Activated CD4-positive, CD25-positive, alpha-beta regulatory T cell (primary cell): Measurements from ENCODE around the gene MAN2B1.
"Not testable (repeated sequence)": the region's sequence is repeated elsewhere in the genome, so short reads cannot be mapped to it uniquely, and the experiment has no call there.

Experiments
- DNase-seq, 4 experiments: peaks; one replicate each; lab custom pipeline; 2025; lab: John Stamatoyannopoulos, UW

The MAN2B1 gene

DNA sequence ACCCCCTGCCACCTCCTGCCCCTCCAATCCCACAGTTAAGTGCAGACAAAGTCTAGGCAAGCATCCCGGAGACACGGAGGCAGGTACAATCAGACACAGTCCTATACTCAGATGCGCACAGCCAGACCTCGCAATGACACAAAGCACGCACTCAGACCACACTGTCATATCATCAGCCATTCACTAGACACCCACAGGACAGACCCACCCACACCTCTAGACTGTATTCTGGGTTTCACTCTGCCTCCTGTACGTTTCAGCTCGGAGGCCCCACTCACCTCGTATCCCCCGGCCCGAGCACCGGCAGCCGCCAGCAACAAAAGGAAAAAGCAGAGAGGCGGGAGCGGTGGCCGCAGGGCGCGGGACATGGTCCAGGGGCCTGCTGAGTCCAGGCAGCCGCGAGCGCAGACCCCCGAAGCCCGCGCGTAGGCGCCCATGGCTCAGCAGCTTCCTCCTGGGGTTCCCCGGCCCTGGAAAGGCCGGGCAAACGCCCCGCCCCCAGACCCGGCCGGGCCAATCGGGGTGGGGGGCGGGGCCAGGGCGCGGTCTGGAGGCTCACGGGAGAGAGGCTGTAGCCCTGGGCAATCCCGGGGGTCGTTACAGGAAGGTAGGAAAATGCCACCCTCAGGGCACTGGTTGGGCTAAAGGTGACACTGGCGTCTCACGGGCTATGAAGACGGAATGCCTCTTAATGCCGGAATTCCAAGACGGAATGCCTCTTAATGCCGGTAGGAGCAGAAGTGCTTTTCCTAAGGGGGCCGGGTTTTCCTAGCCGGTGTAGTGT, at the start of gene MAN2B1, which contains the start of gene WDR83:
MAN2B1 (minus strand) TSS at position 478 of the 784 bp plus-strand sequence; CDS start at position 437, 41 bp downstream.
WDR83 (plus strand) TSS at position 543 of the 784 bp plus-strand sequence. CDS start 2,984 bp downstream, outside the sequence.
- peak; percentile 60 to 69 (median 65) for DNase-seq

DNA sequence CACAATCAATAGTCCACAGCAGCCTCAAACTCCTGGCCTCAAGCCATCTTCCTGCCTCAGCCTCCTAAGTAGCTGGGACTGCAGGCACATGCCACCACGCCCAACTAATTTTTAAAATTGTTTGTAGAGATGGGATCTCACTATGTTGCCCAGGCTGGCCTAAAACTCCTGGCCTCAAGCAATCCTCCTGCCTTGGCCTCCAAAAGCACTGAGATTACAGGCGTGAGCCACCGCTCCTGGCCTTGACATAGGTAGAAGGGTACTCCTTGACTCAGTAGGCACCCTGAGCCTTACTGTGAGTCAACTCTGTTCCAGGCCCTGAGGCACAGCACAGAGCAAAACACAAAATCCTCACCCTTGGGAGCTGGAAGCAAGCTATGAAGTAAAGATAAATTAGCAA, 49.4 kb upstream of the MAN2B1 start:
- DNase-seq = no peak

DNA sequence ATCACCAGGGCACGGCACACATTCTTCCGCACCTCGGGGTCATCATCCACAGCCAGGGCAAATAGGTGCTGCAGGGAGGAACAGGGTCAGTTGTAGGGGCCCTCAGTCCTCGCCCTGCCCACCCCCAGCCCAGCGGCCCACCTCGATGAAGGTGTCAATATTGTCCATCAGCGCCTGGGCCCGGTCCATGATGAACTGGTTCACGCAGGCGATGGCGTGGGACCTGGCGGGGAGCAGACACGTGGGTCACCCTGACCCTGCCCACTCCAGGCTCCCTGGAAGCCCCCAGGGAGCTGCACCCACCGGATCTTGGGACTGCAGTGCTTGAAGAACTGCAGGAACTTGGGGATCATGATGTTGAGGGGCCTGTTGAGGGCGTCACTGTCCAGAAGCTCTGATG, 48.6 kb upstream of the MAN2B1 start:
- DNase-seq = no peak

DNA sequence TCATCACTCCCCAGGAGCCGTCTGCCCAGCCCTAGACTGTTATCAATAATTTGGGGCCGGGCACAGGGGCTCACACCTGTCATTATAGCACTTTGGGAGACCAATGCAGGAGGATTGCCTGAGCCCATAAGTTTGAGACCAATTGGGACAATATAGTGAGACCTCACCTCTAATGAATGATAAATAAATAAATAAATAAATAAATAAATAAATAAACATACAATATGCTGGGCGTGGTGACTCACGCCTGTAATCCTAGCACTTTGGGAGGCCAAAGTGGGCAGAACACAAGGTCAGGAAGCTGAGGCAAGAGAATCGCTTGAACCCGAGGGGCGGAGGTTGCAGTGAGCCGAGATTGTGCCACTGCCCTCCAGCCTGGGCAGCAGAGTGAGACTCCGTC, 46.8 kb upstream of the MAN2B1 start:
- DNase-seq = not testable (repeated sequence)

DNA sequence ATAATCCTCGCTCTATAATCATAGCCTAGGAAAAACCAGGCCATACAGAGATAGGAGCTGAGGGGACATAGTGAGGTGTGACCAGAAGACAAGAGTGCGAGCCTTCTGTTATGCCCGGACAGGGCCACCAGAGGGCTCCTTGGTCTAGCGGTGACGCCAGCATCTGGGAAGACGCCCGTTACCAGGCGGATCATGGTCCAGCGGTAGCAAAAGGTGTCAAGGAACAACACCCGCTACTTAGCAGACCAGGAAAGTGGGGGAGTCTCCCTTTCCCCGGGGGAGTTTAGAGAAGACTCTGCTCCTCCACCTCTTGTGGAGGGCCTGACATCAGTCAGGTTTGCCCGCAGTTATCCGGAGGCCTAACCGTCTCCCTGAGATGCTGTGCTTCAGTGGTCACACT, 45.5 kb upstream of the MAN2B1 start:
- not testable (repeated sequence) for DNase-seq

DNA sequence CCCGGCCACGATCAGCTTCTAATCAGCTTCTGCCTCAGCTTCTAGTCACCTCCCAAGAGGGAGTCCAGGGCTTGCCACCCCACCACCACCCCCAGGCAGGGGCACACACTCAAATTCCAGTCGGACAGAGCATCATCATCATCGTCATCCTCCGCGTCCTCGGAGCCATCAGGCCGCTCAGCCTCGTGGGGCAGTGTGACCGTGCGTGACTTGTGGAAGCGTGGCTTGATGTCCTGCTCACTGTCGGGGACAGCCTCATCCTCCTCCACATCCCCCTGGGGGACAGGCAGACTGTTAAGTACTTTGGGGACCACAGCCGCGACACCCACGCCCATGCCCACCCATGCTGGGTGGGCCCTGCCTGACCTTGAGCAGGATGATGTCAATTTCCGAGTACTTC, 44.6 kb upstream of the MAN2B1 start:
- DNase-seq = no peak

DNA sequence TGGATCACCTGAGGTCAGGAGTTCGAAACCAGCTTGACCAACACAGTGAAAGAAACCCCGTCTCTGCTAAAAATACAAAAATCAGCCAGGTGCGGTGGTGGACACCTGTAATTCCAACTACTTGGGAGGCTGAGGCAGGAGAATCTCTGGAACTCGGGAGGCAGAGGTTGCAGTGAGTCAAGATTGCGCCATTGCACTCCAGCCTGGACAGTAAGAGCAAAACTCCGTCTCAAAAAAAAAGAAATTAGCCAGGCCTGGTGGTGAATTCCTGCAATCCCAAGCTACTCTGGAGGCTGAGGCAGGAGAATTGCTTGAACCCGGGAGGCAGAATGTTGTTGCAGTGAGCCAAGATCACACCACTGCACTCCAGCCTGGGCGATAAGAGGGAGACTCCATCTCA, 42.1 kb upstream of the MAN2B1 start:
- DNase-seq = no peak

DNA sequence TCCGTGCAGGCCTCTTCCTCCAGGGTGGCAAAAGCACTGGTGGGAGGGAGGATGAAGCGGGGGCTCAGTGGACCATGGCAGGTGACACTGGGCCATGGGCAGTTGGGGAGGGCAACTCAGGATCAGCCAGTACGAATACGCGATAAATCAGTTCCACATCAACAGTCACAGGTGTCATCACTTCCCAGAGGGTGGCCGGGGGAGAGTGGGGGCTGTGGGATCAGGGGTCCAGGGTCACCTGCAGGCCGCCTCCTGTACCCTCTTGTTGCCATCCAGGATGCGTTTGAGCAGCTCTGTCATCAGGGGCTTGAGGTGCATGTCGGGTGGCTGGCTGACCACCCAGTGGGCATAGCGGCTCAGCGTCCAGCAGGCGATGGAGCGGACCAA, 39.8 kb upstream of the MAN2B1 start:
- DNase-seq = no peak

DNA sequence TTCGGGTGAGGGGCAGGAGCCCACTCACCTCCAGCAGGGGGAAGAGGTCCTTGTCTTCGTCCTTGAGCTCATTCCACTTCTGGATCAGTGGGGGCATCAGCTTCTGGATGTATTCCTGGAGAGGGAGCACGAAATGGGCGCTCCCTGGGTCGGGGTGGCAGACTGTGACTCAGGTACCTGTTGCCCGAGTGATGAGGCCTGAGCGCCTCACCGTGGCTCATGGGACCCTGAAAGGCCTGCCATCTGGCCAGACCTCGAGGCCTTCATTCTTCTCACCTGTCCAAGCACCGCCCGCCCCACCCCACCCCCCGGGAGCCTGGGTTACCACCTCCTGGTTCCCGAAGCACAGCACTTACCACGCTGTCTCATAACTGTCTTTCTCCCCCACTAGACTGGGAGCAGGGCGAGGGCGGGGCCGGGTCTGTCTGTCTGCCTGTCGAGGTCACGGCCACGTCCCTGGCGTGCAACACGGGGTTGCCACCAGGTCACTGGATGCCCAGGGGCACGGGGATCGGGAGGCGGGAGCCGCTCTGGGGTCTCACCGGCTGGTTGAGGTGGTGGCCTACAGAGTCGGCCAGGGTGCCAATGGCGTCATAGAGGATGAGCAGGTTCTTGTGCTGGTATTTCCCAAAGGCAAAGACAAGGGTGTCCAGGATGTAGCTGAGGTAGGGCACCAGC, 39.3 kb upstream of the MAN2B1 start:
- DNase-seq = no peak

DNA sequence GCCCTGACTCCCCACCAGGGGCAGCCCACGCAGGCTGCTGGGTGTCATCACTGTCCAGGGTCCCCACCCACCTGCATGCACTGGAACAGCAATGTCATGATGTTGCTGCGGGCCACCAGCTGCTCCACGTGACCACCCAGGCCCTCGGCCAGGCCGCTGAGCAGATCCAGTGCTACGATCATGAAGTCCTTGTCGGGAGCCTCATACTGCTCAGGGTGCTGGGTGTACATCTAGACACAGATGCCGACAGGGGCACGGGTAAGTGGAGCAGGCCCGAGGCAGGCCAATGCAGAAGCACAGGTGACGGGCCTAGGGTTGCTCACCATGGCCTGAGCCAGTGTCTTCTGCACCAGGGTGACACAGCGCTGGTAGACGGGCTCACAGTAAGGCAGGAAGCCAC, 38.6 kb upstream of the MAN2B1 start:
- no peak for DNase-seq

DNA sequence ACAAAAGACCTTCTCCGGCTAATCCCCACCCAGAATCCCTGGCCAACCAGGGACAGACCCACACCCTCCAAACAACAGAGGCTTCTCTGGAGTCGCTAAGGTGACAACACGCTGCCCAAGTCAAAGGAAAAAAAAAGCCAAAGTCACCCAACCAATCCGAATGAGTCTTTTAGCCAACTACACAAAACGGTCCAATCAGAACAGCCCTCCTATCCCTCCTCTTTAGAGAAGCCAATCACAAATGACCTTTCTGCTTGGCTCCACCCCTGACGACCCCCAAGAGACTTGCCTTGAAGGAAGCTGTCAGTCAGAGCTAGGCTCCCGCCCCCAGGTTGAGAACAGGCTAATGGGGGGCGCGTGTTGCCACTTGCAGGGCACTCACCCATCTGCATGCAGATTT, 36.5 kb upstream of the MAN2B1 start:
- DNase-seq = no peak

DNA sequence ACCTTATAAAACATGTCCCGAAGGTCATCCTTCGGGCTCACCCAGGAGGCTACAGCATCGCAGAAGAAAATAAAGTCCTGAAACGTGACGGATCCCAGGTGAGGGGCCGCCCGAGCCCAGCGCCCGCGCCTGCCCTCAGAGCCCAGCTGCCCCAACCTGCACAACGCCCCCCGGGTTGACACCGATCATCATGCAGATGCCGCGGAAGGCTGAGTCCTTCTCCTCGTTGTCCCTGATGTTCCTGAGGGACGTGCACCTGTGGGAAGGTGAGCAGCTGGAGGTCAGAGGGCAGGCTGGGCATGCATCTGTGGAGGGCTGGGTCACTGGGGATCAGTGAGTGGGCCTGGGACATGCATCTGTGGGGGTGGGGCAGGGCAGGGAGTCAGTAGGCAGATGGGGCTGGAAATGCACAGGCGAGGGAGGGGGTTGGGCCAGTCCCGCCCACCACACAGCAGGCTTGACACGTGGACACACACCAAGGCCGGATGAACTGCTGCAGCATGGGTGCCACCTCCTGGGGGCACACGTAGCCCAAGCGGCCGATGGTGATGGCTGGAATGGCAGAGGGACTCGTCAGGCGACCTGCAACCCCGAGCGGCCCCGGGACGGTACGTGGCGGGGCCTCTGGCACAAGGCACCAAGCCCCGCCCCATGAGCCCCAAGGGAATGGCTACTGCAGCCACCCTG, 35.2 kb upstream of the MAN2B1 start:
- no peak for DNase-seq

DNA sequence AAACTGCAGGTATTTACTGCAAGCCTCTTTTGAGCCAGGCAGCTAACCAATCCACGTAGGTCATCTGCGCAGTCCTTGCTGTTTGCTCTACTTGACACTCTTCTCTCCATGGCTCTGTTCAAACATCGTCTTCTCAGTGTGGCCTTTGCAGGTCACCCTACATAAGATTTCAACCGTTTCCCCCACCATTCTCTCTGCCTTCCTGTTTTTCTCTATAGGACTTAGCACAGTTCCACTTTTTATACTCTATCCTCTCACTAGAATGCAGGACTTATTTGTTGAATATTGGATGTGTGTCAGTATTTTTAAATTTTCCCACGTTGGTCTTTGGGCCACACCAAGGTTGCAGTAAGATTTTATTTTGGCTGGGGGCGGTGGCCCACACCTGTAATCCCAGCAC, 31.6 kb upstream of the MAN2B1 start:
- no peak for DNase-seq

DNA sequence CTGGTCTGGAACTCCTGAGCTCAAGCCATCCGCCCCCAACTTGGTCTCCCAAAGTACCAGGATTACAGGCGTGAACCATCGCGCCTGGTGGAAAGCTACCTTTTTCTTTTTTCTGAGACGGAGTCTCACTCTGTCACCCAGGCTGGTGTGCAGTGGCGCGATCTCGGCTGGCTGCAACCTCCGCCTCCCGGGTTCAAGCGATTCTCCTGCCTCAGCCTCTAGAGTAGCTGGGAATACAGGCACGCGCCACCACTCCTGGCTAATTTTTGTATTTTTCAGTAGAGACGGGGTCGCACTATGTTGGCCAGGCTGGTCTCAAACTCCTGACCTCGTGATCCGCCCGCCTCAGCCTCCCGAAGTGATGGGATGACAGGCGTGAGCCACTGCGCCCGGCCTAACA, 30.9 kb upstream of the MAN2B1 start:
- DNase-seq = not testable (repeated sequence)

DNA sequence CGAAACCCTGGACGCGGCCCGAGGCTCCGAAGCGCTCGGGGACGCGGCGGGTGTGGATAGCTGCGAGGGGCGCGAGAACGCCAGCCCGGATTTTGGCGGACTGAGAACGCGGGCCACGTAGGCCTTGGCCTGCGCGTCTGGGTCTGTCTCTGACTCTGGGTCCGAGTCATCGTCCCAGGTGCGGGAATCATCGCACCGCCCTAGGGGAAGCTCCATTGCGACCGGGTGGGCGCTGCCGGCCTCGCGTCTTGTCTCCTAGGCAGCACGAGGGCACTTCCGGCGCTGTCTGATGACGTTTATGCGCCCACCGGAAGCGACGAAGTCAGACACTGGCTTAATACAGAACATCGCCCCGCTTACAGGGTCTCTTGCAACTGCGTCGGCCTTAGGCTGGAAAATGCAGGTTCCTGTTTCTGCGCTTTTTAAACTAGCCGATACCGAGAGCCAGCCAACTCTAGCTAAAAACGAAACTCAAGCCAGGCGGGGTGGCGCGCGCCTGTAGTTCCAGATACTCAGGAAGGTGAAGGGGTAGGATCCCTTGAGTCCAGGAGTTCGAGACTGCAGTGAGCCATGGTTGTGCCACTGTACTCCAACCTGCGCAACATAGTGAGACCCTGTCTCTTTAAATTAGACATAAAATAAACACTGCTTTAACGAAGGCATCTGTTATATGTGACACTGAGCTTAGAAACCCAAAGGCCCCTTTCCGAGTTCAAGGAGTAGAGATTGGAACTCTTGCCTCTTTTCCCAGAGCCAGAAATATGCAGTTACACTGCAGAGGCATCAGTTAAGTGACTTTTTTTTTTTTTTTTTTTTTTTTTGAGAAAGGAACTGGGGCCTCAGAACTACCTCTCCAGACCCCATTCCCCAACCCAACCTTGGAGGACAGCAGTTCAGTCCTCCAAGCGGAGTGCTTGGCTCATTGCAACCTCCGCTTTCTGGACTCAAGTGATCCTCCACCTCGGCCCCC, 30.1 kb upstream of the MAN2B1 start, which contains the start of gene FBXW9:
FBXW9 (minus strand) TSS at position 266 of the 970 bp plus-strand sequence; CDS start at position 216, 50 bp downstream.
- peak; percentile 87 to 96 (median 94) for DNase-seq

DNA sequence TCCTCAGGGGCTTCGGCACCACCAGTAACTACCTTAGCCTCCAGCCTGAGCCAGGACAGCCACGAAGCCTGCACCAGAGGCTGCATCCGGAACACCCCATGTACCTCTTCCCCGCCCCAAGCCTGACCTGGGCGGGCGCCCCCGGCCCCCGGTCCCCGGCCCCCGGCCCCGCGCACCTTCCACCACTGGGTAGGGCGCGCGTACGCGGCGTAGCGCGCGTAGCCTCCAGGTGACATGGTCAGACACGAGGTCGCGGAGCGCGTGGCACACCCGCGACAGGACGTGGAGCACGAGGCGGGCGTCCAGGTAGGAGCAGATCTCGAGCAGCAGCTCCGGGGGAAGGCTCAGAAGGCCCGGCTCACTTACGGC, 29.4 kb upstream of the MAN2B1 start:
- no peak for DNase-seq

DNA sequence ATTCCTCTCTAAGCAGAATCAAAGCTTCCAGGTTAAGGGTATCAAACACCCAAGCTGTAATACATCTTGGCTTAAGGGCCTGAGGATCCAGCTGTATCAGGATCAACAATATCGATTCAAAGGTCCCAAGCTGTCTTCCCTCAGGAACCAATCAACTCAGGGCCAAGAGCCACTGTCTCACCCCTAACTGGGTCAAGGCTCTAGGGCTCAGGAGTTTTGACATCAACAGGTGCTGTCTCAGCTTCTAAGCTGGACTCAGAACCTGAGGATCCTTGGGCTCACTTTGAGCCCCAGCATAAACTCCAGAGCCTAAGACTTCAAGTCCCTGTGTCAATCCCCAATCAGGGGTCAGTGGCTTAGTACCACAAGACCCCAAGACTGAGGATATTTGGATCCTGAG, 29.0 kb upstream of the MAN2B1 start:
- no peak for DNase-seq

DNA sequence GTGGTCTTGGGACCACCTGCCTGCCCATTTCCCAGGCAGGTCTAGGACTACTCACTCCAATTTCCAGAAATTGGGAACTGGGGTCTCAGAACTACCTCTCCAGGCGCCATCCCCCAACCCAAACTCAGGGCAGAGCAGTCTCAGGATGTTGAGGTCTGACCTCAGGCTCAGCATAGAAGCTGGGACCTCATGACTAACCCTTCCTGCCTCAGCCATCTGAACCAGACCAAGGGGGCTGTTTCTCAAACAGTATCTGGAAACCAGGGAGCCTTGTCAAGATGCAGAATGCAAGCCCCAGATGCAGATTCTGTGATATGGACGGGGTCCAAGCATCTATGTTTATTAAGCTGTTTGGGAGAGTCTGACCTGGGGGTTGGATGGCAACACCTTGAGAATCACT, 28.6 kb upstream of the MAN2B1 start:
- DNase-seq = no peak

DNA sequence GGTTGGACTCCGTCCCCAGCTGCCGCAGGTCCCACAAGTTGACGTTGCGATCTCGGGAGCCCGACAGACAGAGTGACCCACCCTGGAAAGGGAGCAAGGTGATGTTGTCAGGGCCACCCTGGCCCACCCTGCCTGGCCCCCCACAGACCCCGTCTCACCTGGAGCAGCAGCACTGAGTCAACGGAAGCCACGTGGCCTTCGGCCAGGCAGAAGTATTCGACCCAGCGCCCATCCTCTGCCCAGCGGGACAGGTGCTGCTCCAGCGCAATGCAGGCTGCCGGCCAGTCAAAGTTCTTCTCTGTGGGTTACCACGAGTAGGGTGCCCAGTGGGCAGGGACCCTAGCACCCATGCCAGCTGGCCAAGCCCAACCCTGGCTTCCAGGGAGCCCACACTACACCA, 28.1 kb upstream of the MAN2B1 start:
- DNase-seq = no peak

DNA sequence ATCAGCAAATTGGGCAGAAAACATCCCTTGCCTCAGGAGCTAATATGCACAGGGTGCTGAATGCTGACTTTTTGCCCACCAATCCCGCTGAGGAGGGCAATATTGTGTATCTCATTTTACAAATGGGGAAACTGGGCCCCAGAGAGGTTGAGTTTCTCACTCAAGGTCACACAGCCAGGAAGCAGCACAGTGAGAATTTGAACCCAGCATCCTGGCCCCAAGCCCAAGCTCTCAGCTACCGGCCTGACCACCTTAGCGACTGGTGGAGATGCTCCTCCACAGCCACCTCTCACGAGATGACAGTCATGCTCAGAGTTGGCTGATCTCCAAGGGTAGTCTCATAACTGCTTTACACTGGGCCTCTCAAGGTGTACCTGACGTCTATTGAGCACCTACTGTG, 26.4 kb upstream of the MAN2B1 start:
- DNase-seq = no peak

DNA sequence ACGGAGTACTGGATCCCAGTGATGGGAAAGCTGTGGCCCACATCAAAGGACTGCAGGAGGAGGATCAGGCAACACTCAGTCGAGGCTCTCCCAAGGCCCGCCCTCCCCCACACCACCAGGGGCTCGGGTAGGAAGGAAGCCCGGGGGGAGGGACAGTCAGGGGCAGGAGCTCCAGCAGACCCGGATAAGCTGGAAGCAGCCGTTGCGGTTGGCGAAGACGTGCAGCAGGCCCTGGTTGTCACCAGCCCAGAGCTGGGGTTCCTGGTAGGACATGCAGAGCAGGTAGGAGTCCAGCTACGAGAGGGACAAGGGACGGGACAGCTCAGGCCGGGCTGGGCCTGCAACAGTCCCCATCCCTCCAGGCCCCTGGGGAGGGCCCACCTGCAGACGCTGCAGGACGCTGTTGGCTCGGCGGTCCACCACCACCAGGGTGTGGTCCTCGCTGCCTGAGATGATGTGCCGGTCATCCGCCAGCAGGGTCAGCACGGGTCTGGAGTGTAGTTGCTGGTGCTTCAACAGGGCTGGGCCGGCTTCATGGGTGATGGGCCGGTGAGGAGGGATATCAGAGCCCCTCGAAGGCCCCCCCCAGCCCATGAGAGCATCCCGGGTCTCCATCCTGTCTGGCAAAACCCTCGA, 23.2 kb upstream of the MAN2B1 start:
- DNase-seq = no peak
